ENCODE measurements around the gene HNRNPDL.
"Not testable (repeated sequence)": the region's sequence is repeated elsewhere in the genome, so short reads cannot be mapped to it uniquely, and the experiment has no call there.

The HNRNPDL gene

DNA sequence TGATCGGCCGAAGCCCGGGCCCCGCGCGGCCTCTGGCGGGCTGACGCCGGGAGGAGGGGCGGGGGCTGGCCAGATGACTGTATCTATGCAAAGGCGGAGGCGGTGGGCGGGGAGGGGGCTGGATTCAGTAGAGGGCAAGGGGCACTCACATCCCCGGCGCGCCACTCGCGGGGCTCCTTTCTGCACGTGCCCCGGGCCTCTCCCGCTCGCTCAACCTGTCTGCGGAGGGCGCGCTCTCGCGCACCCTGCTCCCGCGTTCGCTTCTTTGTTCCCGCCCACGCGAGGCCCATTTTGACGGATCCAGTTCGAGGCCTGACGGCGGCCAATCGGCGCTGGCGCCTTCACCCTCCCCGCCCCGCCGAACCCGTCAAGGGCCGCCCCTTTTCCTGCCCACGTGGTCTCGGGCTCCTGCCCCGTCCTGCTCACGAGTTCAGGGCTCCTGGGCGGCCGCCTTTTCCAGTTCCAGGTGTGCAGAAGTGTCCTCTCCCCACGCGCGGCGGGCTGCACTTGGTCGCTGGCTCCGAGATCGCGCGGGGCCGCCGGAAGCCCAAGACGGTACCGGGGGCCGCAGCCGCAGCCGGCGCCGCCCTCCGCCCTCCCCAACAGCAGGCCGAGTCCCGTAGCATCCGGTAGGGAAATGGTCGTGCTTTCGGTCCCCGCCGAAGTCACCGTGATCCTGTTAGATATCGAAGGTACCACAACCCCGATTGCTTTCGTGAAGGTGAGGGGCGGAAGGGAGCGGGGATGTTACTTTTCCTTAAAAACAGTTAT is at the start of gene HNRNPDL, which contains the start of gene ENOPH1:
HNRNPDL (minus strand) TSS at position 270 of the 771 bp plus-strand sequence. CDS start 772 bp downstream, outside the sequence.
ENOPH1 (plus strand) TSS at position 398 of the 771 bp plus-strand sequence; CDS start at position 638, 240 bp downstream.
- Mint-ChIP-seq H3K27me3 (no peaks in the 10 kb centered on the region), H3K36me3 (ENCODE audit: insufficient read depth) (peaks cover 62% of the 10 kb centered on the region), H3K4me1 (peaks cover 50% of the 10 kb centered on the region), H3K27ac (ENCODE audit: low read depth) (peak within 1 kb of the TSS; percentile 99), H3K4me3 (peak within 1 kb of the TSS; percentile 99), H3K9me3 (no peaks in the 10 kb centered on the region)
- peak; percentile 61 for ATAC-seq (replicated peaks; ENCODE audit: extremely low read depth, poor library complexity, severe bottlenecking)
- peak; percentile 91 to 92 for DNase-seq (ENCODE audit: low spot score in 2 of 2)

DNA sequence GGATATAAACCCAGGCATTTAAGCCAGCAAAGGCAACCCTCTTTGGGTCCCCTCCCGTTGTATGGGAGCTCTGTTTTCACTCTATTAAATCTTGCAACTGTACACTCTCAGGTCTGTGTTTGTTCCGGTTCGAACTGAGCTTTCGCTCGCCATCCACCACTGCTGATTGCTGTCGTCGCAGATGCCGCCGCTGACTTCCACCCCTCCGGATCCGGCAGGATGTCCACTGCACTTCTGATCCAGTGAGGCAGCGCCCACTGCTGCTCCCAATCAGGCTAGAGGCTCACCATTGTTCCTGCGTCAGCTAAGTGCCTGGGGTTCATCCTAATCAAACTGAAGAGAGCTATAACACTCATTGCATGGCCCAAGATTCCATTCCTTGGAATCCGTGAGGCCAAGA is 49.3 kb upstream of the HNRNPDL start:
- DNase-seq (ENCODE audit: low spot score in 2 of 2) (no peak), ATAC-seq (replicated peaks; ENCODE audit: extremely low read depth, poor library complexity, severe bottlenecking) (no peak)
- no peaks in the 10 kb centered on the region for H3K4me1 Mint-ChIP-seq
- H3K27ac Mint-ChIP-seq (ENCODE audit: low read depth) = no peak overlapping the region
- no peaks in the 10 kb centered on the region for H3K36me3 Mint-ChIP-seq (ENCODE audit: insufficient read depth)
- no peaks in the 10 kb centered on the region for H3K27me3 Mint-ChIP-seq
- no peaks in the 10 kb centered on the region for H3K9me3 Mint-ChIP-seq
- H3K4me3 Mint-ChIP-seq = no peak overlapping the region

GRCh38 chr4:82477469-82477868 is 47.2 kb upstream of the HNRNPDL start:
- H3K9me3 Mint-ChIP-seq; H3K4me1 Mint-ChIP-seq; H3K36me3 Mint-ChIP-seq (ENCODE audit: insufficient read depth); H3K27ac Mint-ChIP-seq (ENCODE audit: low read depth); H3K4me3 Mint-ChIP-seq; ATAC-seq (replicated peaks; ENCODE audit: extremely low read depth, poor library complexity, severe bottlenecking); H3K27me3 Mint-ChIP-seq; DNase-seq (ENCODE audit: low spot score in 2 of 2): not testable (repeated sequence)

GRCh38 chr4:82475931-82476330 is 45.7 kb upstream of the HNRNPDL start:
- not testable (repeated sequence) for H3K4me1 Mint-ChIP-seq; H3K9me3 Mint-ChIP-seq; H3K4me3 Mint-ChIP-seq; DNase-seq (ENCODE audit: low spot score in 2 of 2); ATAC-seq (replicated peaks; ENCODE audit: extremely low read depth, poor library complexity, severe bottlenecking); H3K36me3 Mint-ChIP-seq (ENCODE audit: insufficient read depth); H3K27me3 Mint-ChIP-seq; H3K27ac Mint-ChIP-seq (ENCODE audit: low read depth)

- H3K36me3 Mint-ChIP-seq (ENCODE audit: insufficient read depth) = peaks cover 4% of the 10 kb centered on the region
- no peak overlapping the region for H3K4me3 Mint-ChIP-seq
- ATAC-seq (replicated peaks; ENCODE audit: extremely low read depth, poor library complexity, severe bottlenecking) (no peak), DNase-seq (ENCODE audit: low spot score in 2 of 2) (no peak)
- no peaks in the 10 kb centered on the region for H3K4me1 Mint-ChIP-seq
- no peaks in the 10 kb centered on the region for H3K9me3 Mint-ChIP-seq
- no peaks in the 10 kb centered on the region for H3K27me3 Mint-ChIP-seq
- H3K27ac Mint-ChIP-seq (ENCODE audit: low read depth) = no peak overlapping the region
Measured at GRCh38 chr4:82473621-82474164, 43.4 kb upstream of the HNRNPDL start.

DNA sequence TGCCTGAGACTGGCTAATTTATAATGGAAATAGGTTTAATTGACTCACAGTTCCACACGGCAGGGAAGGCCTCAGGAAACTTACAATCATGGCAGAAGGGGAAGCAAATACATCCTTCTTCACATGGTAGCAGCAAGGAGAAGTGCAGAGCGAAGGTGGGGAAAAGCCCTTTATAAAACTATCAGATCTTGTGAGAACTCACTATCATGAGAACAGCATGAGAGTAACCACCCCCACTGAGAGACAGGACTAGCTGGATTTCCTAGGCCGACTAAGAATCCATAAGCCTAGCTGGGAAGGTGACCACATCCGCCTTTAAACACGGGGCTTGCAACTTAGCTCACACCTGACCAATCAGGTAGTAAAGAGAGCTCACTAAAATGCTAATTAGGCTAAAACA is 42.8 kb upstream of the HNRNPDL start:
- DNase-seq (ENCODE audit: low spot score in 2 of 2); H3K9me3 Mint-ChIP-seq; H3K27me3 Mint-ChIP-seq; H3K36me3 Mint-ChIP-seq (ENCODE audit: insufficient read depth); H3K27ac Mint-ChIP-seq (ENCODE audit: low read depth); H3K4me3 Mint-ChIP-seq; ATAC-seq (replicated peaks; ENCODE audit: extremely low read depth, poor library complexity, severe bottlenecking); H3K4me1 Mint-ChIP-seq: not testable (repeated sequence)

DNA sequence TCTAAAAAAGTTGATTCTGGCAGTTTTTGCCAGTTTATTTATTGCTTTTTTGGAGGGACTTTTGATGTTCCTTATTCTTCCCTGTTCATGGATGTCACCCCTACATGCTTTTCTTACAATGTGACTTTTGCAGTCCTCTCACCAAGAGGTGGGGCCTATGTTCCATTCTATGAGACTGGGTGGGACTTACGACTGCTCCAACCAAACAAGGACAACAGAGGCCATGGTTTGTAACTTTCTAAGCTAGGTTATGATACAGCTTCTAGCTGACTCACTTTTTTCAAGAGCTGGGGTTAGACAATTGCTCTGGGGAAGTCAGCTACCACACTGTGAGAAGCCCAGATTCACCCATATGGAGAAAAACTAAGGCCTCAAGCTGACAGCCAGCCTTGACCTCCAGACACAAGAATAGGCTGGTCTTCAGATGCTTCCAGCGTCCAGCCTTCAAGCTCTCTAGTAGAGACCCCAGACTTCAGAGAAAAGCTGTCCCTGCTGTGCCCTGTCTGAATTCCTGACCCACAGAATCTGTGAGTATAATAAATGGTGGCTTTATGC is 39.6 kb upstream of the HNRNPDL start:
- no peak overlapping the region for H3K27ac Mint-ChIP-seq (ENCODE audit: low read depth)
- DNase-seq (ENCODE audit: low spot score in 2 of 2) (no peak), ATAC-seq (replicated peaks; ENCODE audit: extremely low read depth, poor library complexity, severe bottlenecking) (no peak)
- H3K9me3 Mint-ChIP-seq = no peaks in the 10 kb centered on the region
- peaks cover 8% of the 10 kb centered on the region for H3K36me3 Mint-ChIP-seq (ENCODE audit: insufficient read depth)
- no peak overlapping the region for H3K4me3 Mint-ChIP-seq
- no peaks in the 10 kb centered on the region for H3K27me3 Mint-ChIP-seq
- no peaks in the 10 kb centered on the region for H3K4me1 Mint-ChIP-seq

- Mint-ChIP-seq H3K9me3 (no peaks in the 10 kb centered on the region), H3K4me1 (no peaks in the 10 kb centered on the region), H3K36me3 (ENCODE audit: insufficient read depth) (peaks cover 11% of the 10 kb centered on the region), H3K4me3 (no peak overlapping the region), H3K27ac (ENCODE audit: low read depth) (no peak overlapping the region), H3K27me3 (no peaks in the 10 kb centered on the region)
- ATAC-seq (replicated peaks; ENCODE audit: extremely low read depth, poor library complexity, severe bottlenecking) (no peak), DNase-seq (ENCODE audit: low spot score in 2 of 2) (no peak)
Measured at GRCh38 chr4:82467471-82467870, 37.2 kb upstream of the HNRNPDL start.

GRCh38 chr4:82463221-82463620 is 33.0 kb upstream of the HNRNPDL start:
- ATAC-seq (replicated peaks; ENCODE audit: extremely low read depth, poor library complexity, severe bottlenecking) (no peak), DNase-seq (ENCODE audit: low spot score in 2 of 2) (no peak)
- H3K36me3 Mint-ChIP-seq (ENCODE audit: insufficient read depth) = peaks cover 22% of the 10 kb centered on the region
- H3K27ac Mint-ChIP-seq (ENCODE audit: low read depth) = peak overlapping the region; percentile 5
- H3K4me1 Mint-ChIP-seq = no peaks in the 10 kb centered on the region
- H3K9me3 Mint-ChIP-seq = no peaks in the 10 kb centered on the region
- H3K27me3 Mint-ChIP-seq = no peaks in the 10 kb centered on the region
- no peak overlapping the region for H3K4me3 Mint-ChIP-seq

DNA sequence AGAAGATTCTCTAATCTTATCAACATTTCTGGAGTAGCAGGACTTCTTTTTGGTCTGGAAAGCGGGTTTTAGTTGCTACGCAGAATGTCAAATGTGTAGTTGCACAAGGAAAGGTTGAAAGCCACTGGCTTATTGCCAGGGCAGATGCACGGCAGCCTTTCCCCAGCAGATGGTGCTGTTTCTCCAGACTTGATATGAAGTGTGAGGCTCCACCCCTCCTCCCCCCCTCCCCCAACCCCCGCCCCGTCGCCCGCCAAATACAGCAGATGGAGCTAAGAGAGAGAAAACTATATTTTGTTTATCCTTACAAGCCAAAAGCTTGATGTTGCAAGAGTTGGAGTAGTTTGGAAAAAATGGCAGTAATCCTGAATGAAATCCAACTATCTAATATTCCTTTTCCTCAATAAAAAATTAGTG is 32.2 kb upstream of the HNRNPDL start:
- Mint-ChIP-seq H3K27me3 (no peaks in the 10 kb centered on the region), H3K4me3 (no peak overlapping the region), H3K27ac (ENCODE audit: low read depth) (no peak overlapping the region), H3K36me3 (ENCODE audit: insufficient read depth) (peaks cover 27% of the 10 kb centered on the region), H3K9me3 (no peaks in the 10 kb centered on the region), H3K4me1 (no peaks in the 10 kb centered on the region)
- ATAC-seq (replicated peaks; ENCODE audit: extremely low read depth, poor library complexity, severe bottlenecking) (peak; percentile 64), DNase-seq (ENCODE audit: low spot score in 2 of 2) (peak; percentile 77 to 89)

DNA sequence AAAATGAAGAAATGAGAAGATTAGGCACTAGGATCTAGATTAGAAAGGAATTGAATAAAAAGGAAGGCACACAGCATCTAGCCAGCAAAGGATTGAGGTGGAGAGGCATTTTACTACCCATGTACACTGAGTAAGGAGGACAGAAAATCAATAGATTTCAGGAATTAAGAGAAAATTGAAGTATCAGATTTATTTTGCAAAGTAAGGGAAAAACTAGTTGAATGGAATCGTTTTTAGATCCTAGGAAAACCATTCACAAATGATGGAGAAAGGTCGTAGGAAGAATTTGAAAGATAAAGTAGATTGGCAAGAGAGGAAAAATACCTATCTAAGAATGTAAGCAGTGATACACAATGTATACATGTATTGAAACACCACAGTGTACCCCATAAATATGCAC is 31.4 kb upstream of the HNRNPDL start:
- H3K27ac Mint-ChIP-seq (ENCODE audit: low read depth) = no peak overlapping the region
- ATAC-seq (replicated peaks; ENCODE audit: extremely low read depth, poor library complexity, severe bottlenecking) (no peak), DNase-seq (ENCODE audit: low spot score in 2 of 2) (no peak)
- no peaks in the 10 kb centered on the region for H3K9me3 Mint-ChIP-seq
- H3K4me3 Mint-ChIP-seq = no peak overlapping the region
- peaks cover 33% of the 10 kb centered on the region for H3K36me3 Mint-ChIP-seq (ENCODE audit: insufficient read depth)
- no peaks in the 10 kb centered on the region for H3K4me1 Mint-ChIP-seq
- no peaks in the 10 kb centered on the region for H3K27me3 Mint-ChIP-seq

DNA sequence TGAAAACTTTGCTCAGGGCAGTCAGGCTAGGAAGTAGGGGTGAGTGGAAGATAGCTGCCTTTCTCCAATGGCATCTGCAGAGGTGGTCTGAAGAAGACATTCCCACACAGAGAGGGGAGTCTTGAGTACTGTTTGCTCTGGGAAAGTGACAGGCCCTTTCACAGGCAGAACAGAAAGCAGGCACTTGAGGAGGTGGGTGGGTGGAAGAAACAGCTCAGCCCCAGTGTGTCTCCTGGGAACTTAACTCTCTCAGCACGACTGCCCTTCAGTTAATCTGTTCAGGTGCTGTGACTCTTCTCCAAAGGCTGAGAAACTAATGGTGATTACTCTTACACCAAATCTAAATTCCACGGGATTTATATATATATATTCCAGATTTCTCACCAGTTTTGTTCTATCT is 28.5 kb upstream of the HNRNPDL start:
- H3K36me3 Mint-ChIP-seq (ENCODE audit: insufficient read depth) = peaks cover 36% of the 10 kb centered on the region
- no peak overlapping the region for H3K4me3 Mint-ChIP-seq
- no peaks in the 10 kb centered on the region for H3K4me1 Mint-ChIP-seq
- ATAC-seq (replicated peaks; ENCODE audit: extremely low read depth, poor library complexity, severe bottlenecking) = no peak
- H3K27ac Mint-ChIP-seq (ENCODE audit: low read depth) = no peak overlapping the region
- no peaks in the 10 kb centered on the region for H3K27me3 Mint-ChIP-seq
- DNase-seq (ENCODE audit: low spot score in 2 of 2) = no peak
- no peaks in the 10 kb centered on the region for H3K9me3 Mint-ChIP-seq

DNA sequence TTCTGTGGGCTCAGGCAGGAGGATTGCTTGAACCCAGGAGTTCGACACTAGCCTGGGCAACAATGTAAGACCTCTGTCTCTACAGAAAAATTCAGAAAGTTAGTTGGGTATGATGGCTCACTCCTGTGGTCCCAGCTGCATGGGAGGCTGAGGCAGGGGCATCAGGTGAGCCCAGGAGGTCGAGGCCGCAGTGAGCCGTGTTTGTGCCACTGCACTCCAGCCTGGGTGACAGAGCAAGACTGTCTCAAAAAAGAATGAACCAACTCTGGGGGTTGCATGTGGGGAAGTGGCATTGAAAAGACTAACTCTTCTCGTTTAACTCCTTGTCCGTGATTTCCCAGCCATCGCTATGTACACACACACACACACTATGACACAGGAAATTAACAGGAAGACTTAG is 27.0 kb upstream of the HNRNPDL start:
- no peaks in the 10 kb centered on the region for H3K4me1 Mint-ChIP-seq
- H3K27me3 Mint-ChIP-seq = no peaks in the 10 kb centered on the region
- H3K27ac Mint-ChIP-seq (ENCODE audit: low read depth) = no peak overlapping the region
- no peak for ATAC-seq (replicated peaks; ENCODE audit: extremely low read depth, poor library complexity, severe bottlenecking)
- no peak overlapping the region for H3K4me3 Mint-ChIP-seq
- H3K36me3 Mint-ChIP-seq (ENCODE audit: insufficient read depth) = peaks cover 43% of the 10 kb centered on the region
- H3K9me3 Mint-ChIP-seq = no peaks in the 10 kb centered on the region
- no peak for DNase-seq (ENCODE audit: low spot score in 2 of 2)
